ENCODE data around the gene TMEM270. TPM values are rescaled to one million over a fixed set of nuclear protein-coding genes. Genes with fewer than 3 reads are reported as not detected.

The TMEM270 gene
- total RNA-seq, 1 experiment from 2014 or later: not detected

- no peak for DNase-seq (ENCODE audit: low spot score)
These were observed 43.5 kb downstream of the TMEM270 start for GRCh38 chr7:73904219-73905137.

GRCh38 chr7:73905360-73905759 lies 44.4 kb downstream of the TMEM270 start:
- DNase-seq (ENCODE audit: low spot score): no peak

GRCh38 chr7:73906874-73907273 lies 45.9 kb downstream of the TMEM270 start:
- no peak for DNase-seq (ENCODE audit: low spot score)

- no peak for DNase-seq (ENCODE audit: low spot score)
These were observed 46.7 kb downstream of the TMEM270 start for GRCh38 chr7:73907554-73908122.

GRCh38 chr7:73908123-73908611 lies 47.2 kb downstream of the TMEM270 start:
- no peak for DNase-seq (ENCODE audit: low spot score)

GRCh38 chr7:73909051-73909941 lies 48.3 kb downstream of the TMEM270 start:
- no peak for DNase-seq (ENCODE audit: low spot score)

GRCh38 chr7:73909996-73910395 lies 49.0 kb downstream of the TMEM270 start:
- no peak for DNase-seq (ENCODE audit: low spot score)

- DNase-seq (ENCODE audit: low spot score): no peak
These were observed 51.3 kb downstream of the TMEM270 start for GRCh38 chr7:73912223-73912622.

Other genes starting within 250 kb of the TMEM270 start
- 0.53 and 5.1 TPM in 2 replicates for gene MLXIPL, start 236.6 kb upstream of the TMEM270 start, total RNA-seq (2014; rRNA removed; shearing (Covaris generic))
- 0.28 and 0.73 TPM in 2 replicates for gene VPS37D, start 193.3 kb upstream of the TMEM270 start, total RNA-seq (2014; rRNA removed; shearing (Covaris generic))
- gene DNAJC30, start 177.7 kb upstream of the TMEM270 start, total RNA-seq (2014; rRNA removed; shearing (Covaris generic)): 6.7 and 7.4 TPM in 2 replicates
- 127 and 151 TPM in 2 replicates for gene BUD23, start 177.6 kb upstream of the TMEM270 start, total RNA-seq (2014; rRNA removed; shearing (Covaris generic))
- gene STX1A, start 141.5 kb upstream of the TMEM270 start, total RNA-seq (2014; rRNA removed; shearing (Covaris generic)): 61.6 and 71.7 TPM in 2 replicates
- gene ABHD11, start 122.4 kb upstream of the TMEM270 start, total RNA-seq (2014; rRNA removed; shearing (Covaris generic)): 226 and 243 TPM in 2 replicates
- gene CLDN3, start 90.9 kb upstream of the TMEM270 start, total RNA-seq (2014; rRNA removed; shearing (Covaris generic)): 413 and 446 TPM in 2 replicates
- 1,331 and 1,483 TPM in 2 replicates for gene CLDN4, start 30.2 kb upstream of the TMEM270 start, total RNA-seq (2014; rRNA removed; shearing (Covaris generic))
- 7.3 and 9.8 TPM in 2 replicates for gene METTL27, start 18.6 kb upstream of the TMEM270 start, total RNA-seq (2014; rRNA removed; shearing (Covaris generic))
- gene ELN, start 167.0 kb downstream of the TMEM270 start, total RNA-seq (2014; rRNA removed; shearing (Covaris generic)): 0.03 and 0.10 TPM in 2 replicates
- gene LIMK1, start 222.6 kb downstream of the TMEM270 start, total RNA-seq (2014; rRNA removed; shearing (Covaris generic)): 27.4 and 37.8 TPM in 2 replicates

Data from HT-29 (cell line).